ENCODE measurements around the gene OBP2A.

Gene OBP2A

DNA sequence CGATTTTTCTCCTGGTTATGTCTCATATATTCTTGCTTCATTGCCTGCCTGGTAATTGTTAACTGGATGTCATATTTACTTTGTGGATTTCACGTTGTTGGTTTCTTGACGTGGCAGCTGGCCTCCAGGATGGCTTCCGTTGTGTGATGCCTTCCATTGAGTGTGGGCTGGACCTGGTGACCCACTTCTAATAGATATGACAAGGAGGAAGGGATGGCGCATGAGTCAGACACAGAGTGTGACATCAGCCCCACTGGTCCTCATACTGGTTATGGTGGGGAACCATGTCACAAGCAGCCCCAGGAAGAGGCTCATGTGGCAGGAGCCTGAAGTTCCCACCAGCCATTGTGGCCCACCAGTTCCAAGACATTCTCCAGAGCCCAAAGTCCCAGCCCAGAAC is 9.3 kb downstream of the OBP2A start:
- DNase-seq, result no peak

DNA sequence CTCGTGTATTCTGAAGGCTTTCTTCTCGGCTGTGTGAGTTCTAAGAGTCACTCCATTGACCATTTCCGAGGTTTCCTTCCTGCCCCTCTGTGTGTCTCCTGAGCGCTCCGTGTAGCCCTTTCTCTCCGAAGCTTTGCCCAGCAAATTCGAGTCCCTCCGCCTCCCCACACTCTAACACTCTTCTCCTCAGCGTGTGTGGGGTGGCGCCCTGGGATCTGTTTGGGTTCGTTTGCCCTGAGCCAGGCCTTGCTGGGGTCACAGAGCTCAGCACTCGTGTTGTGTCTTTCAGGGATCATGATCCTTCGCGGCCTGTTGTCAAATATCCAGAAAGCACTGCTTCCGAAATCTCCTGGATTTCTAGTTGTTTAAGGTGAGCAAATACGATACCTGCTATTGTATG is 10.0 kb downstream of the OBP2A start:
- no peak for DNase-seq

DNA sequence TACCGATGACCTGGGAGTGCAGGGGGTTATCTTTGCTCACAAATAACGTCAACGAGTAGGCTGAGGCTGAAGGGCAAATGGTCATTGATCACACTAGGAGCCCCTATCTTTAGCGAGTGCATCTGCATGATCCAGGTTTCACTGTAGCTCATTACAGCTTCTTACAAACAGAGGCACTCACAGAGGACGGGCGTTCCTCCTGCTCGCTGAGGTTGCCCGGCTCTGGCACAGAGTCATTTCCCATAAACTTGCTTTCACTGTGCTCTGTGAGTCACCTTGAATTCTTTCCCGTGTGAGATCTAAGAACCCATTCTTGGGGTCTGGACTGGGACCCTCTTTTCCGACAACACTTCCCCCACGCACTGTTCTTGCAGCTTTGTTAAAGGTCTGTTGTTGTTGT is 13.7 kb downstream of the OBP2A start:
- DNase-seq, result no peak

DNA sequence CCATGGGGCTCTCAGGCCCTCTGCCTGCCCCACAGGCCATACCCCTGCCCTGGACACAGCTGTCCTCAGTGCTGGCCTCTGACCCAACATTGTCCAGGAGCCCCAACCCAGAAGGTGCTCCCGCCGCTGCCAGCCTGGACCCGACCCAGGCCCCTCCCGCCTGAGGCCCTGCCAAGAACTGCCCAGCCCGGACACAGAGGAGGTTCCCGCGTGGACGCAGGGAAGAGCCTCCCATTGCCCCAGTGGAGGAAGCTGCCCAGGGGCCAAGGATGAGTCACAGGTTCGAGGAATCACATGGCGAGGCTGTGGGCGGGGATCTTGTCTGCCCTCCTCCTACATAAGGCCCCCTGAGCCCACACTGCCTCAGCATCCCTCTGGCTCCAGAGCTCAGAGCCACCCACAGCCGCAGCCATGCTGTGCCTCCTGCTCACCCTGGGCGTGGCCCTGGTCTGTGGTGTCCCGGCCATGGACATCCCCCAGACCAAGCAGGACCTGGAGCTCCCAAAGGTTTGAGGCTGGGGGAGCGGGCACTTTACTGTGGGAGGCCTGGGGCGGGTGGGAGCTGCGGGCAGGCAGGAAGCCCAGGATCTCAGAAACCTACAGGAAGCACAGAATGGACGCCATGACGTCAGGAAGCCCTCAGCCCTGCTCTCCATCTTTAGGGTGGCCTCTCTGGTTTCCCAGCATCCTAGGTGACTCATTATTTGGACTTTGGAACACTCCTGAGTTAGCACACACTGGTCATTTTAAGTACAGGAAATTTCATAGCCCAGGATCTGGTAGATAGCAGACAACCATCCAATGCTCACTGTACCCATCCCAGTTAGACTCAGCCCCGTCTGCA is 15.7 kb downstream of the OBP2A start, which contains the start of gene PAEP:
Gene PAEP, plus strand, starts transcription at position 366 of the 844 bp plus-strand sequence.
- DNase-seq, result no peak

DNA sequence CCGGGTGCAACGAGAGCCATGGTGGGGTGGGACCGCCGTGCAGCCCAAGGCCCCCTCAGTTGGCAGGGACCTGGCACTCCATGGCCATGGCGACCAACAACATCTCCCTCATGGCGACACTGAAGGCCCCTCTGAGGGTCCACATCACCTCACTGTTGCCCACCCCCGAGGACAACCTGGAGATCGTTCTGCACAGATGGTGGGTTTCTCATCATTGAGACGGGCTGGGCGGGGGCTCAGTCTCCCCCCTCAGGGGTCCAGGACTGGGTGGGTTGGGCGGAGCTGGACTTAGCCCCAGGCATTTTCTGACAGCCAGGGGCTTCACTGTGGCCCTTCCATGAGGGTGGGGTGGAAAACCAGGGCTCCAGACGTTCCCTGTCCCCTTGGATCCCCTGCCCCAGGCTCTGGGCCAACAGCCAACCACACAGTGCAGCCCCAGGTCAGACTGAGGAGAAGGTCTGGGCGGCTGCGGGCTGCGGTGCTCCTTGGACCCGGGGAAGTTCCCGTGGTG is 16.4 kb downstream of the OBP2A start:
- no peak for DNase-seq

DNA sequence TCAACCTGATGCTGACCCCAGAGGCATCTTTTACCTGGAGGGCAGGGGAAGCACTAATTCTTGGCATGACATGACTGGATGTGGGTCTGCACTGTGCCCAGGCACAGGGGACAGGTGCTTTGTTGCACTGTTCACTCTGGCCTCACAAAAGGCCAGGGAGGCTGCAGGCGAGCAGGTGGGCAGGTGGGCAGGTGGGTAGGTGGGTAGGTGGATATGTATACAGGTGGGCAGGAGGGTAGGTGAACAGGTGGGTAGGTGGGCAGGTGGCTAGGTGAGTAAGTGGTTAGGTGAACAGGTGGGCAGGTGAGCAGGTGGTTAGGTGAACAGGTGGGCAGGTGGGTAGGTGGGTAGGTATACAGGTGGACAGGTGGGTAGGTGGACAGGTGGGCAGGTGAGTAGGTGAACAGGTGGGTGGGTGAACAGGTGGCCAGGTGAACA is 17.1 kb downstream of the OBP2A start:
- no peak for DNase-seq

DNA sequence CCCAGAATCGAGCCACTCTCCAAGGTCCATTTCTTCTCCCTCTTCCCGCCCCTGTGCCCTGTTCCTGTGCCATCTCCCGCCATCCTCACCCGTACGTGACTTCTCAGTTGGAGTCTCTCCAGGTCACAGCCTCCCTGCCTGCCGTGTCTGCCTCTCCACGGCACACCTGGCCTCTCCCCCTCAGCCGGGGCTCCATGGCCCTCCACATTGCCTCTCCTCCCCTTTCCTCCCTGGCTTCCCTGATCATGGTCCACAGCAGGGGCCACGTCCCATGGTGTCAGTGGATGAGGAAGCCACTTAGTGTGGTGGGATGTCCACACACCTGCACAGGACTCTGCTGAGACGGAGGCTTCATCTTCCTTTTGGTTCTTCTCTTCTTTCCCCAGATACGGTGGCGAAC is 17.9 kb downstream of the OBP2A start:
- DNase-seq, result no peak

DNA sequence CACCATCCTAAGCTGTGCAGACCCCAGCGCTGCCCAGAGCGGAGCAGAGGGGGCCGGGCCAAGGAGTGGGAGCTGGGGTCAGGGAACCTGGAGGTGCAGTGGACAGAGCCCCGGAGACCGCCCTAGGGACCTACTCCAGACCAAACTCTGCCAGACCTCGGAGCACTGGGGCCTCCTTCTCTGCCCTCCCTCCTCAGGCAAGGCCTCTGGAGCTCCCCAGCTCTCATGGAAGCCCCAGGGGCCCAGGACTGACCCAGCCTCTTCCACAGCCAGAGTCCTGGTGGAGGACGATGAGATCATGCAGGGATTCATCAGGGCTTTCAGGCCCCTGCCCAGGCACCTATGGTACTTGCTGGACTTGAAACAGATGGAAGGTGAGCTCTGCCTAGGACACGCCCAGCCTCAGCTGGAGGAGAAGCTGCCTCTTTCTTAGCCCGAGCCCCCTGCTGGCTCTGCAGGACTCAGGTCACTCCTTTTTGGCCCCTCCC is 19.3 kb downstream of the OBP2A start:
- DNase-seq, result peak; percentile 21

DNA sequence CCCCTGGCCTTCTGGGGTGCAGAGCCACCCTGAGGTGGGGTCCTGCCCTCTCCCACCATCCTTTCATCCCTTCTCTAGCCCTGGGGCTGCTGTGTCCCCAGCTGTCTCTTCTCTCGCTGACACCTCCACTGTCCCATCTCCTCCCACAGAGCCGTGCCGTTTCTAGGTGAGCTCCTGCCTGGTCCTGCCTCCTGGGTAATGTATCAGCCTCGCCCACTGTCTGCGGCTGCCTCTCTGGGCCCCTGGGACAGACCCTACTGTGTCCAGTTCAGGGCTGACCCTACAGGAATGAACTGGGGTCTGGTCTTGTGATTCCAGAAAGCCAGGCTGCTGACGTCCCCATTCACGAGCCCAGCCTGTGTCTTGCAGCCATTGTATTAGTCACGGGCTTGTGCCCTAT is 19.7 kb downstream of the OBP2A start:
- no peak for DNase-seq

DNA sequence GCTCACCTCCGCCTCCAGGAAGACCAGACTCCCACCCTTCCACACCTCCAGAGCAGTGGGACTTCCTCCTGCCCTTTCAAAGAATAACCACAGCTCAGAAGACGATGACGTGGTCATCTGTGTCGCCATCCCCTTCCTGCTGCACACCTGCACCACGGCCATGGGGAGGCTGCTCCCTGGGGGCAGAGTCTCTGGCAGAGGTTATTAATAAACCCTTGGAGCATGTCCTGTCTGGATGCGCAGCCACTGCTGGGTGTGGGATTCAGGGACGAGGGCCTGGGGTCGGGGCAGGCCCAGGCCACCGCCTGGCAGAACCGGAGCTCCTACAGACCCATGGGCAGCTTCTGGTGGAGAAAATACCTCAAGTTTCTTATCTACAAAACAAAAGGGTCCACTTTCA is 20.6 kb downstream of the OBP2A start:
- no peak for DNase-seq

DNA sequence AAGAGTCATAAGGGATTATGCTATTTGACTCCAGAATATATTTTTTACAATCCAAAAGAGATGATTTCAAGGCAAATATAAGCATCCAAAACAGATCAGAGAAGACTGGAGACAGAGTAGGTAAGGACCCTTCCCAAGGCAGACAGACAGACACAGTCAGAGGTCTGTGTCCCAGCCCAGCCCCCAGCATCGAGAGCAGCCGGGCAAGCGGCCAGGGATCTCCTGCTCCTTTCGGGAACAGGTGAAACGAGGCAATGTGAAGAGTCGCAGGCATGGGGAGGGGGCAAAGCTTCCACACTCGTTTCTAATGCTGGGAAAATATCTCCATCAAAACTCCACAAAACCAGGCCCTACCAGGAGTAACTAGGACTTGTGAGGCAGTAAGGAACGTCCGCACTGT is 21.4 kb downstream of the OBP2A start:
- DNase-seq, result no peak

DNA sequence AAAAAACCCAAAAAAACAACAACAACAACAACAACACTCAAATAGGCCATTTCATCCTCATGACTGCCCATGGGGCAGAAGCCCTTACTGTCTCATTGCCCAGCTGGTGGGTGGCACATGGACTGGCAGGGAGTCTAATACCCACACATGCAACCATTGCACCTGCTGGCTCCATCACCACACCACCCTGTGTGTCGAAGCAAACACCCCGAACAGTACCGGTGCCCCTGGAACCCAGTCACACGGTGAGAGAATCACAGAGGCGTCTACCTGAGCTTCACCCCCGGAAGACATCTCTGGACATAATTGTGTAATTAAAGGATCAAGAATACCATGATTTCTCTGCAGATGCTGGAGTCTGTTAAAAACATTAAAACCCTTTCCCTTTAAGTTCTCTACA is 22.1 kb downstream of the OBP2A start:
- DNase-seq, result no peak

DNA sequence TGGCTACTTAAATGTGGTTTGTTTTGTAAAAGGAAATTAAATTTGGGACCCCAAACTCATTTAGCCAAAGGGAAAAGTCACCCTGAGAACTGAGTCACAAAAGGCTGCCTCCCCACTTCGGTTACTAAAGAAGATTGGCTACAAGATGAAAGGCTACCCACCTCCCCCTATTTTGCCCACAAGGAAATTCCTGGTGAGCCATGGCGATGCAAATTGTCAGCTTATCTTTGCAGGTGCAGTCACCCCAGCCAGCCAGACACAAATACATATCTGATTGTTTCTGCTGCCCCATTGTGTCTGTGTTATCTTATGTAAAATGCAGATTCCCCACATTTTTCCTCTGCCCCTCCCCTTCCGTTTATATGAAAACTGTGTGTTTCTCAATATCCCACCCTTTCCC is 24.5 kb downstream of the OBP2A start:
- DNase-seq, result no peak

DNA sequence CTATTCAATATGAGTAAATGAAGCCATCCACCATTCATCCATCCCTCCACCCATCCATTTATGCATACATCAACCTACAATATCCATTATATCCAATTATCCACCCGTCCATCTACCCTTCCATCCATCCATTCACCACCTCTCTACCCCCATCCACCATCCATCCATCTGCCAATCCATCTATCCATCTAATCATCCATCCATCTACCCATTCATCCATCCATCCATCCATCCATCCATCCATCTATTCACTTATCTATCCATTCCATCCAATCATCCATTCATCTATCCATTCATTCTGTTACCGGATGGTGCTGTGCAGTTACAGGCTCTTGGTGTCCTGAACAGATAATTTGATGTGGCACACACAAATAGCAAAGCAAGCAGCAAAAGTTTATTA is 26.3 kb downstream of the OBP2A start:
- DNase-seq, result no peak

DNA sequence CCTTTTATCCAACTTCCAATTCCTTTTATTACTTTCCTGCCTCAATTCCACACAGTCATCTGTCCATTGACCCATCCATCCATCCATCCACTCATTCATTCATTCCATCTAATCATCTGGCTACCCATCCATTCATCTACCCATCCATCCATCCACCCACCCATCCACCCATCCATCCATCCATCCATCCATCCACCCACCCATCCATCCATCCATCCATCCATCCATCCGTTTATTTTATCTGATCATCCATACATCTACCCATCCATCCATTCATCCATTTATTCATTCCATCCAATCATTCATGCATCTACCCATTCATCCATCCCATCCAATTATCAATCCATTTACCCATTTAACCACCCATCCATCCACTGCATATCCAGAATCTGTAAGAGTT is 27.2 kb downstream of the OBP2A start:
- DNase-seq, result no peak

DNA sequence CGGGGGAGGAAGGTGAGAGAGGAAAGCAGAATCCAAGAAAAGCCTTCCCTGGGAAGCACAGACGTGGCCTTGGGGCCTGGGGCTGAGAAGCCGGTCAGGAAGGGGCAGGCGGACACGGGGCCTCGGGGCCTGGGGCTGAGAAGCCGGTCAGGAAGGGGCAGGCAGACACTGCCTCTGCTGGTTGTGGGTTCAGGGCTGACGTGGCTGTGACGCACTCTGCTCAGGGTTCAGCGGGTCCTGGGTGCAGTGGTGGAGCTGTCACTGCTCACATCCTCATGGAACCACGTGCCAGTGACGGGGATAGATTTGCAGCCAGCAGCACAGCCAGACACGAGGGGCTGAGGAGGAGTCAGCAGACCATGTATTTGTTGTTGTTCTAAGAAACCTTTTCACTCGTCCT is 28.4 kb downstream of the OBP2A start:
- no peak for DNase-seq

DNA sequence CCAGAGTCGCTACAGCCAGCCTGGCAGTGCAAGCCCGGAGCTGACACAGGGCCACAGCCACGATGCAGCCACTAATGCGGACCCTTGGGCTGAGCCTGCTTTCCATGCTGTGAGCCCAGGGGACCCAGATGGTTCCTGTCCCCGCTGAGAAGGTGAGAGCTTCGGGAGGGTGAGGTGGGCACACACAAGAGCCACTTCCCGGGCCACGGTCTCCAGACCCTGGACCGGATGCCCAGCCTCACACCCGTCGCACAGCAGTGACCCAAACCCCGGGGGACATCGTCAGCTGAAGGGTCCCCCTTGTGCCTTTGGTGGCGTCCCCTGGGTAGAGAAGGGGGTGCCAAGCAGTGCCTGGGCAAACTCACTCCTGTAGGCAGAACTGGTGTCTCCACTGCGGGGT is 29.0 kb downstream of the OBP2A start:
- no peak for DNase-seq

DNA sequence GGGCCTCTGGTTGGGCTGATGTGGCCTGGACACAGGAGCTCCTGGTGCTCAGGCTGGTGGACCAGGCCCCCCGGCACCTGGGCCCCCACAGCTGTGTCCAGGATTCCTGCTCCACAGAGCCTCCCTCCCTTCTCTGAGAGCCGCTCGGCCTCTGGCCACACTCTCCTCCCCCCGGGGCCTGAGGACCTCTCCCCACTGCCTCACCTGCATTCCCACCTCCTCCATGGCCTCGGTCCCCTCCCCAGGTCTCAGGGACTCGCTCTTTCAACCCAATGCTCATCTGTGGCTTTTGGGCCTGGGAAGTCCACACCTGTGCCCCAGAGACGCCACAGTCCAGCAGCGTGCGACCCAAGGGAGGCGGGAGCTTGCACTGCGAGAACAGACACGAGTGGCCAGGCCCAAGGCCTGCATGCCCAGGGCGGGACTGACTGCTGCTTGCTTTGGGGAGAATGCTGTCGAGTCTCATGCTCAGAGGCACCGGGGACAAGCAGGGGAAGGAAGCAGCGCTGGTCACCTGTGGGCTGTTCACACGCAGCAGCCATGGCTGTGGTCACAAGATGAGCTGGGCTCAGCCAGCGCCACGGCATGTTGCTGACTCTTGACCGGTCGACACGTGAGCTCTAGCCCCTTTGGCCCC is 30.2 kb downstream of the OBP2A start:
- no peak for DNase-seq

DNA sequence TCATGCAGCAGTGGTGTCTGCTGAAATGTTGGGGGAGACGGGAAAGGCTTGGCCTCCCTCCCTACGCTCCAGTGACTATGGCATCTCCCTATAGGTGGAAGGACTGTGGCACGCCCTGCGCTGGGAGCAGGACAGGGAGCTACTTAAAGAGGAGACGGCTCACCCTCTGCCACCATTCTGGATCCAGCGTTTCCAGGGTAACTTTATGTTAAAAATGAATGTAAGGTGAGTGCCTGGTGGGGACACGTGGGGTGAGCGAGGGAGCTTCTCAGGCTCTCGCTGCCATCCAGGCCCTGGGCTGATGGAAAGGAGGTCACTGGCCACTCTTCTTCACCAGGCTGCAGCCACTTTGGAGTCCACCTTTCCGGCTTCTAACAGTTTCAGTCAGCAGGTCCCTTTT is 31.3 kb downstream of the OBP2A start:
- DNase-seq, result no peak

DNA sequence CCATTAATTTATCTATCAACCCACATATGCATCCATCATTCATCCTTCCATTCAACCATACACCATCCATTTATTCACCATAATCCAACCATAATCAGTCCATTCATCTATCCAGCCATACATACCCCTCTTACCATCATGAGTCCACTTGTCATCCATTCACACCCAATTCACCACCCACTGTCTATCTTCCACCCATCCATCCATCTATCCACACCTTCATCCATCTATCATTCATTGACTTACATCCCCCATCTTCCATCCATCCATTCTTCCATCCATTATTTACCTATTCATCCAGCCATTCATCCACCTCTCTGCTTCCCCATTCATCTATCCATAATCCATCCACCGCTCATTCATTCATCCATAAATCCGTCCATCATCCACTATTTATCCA is 33.4 kb downstream of the OBP2A start:
- DNase-seq, result no peak

DNA sequence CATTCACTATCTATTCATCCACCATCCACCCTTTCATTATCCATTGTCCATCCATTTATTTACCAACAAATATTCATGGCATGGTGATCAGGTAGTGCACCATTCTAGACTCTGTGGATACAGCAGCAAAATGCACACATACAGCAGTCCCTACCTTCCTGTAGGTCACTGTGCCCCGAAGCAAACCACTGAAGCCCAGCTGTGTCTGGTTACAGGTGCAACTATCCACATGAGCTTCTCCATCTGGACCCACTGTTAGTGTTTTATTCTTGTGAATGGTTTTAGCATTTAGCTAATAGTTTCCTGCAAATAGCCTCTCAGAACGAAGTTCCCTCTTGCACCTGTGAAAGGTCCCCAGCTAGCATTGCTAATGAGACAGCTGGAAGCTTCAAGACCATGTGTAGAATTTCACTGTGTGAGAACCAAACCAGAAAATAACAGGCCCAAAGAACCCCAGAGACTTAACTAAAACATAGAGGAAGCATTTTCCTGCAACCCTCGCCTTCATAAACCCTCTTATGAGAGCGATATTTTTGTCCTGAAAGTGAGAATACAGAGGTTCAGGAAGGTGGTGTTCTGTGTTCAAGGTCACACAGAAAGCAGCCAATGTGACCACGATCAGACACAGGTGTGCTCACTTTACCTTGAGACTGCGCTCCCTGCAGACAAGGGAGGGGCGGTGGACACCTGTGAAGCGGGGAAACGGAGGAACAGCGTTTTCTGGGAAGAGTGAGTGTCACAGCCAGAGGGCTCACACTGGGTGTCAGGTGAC is 34.1 kb downstream of the OBP2A start:
- no peak for DNase-seq

DNA sequence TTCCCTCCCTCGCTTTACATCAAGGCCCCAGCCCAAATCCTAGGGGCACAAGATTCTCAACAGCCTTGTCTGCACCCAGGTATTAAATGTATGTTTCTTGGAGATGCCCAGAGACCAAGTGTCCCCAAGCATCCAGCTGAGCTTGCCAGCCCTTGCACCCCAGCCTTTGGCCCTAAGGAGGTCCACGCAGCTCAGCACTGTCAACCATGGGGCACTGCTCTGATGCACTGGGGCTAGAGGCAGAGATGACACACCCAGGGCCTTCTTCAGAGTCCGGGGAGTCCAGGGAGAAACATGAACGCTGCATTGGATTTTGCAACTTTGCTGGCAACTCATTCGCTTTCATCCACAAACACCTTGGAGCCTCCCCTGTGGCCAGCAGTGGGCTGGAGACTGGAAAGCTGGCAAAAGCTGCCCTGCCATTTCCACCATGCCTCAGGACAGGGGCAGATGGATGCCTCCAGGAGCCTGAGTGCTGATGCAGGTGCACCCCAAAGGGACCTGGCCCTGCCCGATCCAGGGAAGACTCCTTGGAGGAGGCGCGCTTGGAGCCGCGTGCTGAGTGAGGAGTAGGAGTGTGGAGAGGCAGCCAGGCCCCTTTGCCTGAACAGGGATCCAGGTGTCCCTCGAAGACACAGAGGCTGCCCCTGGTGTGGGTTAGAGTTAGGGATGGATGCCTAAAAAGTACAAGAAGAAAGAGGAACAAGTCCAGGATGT is 34.9 kb downstream of the OBP2A start:
- DNase-seq, result no peak
